Mononuclear cell (primary cell): ENCODE data around the gene C19orf25. TPM values are rescaled to one million over a fixed set of nuclear protein-coding genes. Genes with fewer than 3 reads are reported as not detected.
"Not testable (repeated sequence)": the region's sequence is repeated elsewhere in the genome, so short reads cannot be mapped to it uniquely, and the experiment has no call there.

Source experiments
- H3K27me3 ChIP-seq: 2 replicates; pipeline ENCODE4 v1.6.0; 2011; ENCODE audit warnings: low read length, control low read depth; ENCODE audit not compliant: insufficient read depth
- H3K4me1 ChIP-seq: 2 replicates; pipeline ENCODE4 v1.5.1; 2011; ENCODE audit warnings: mild to moderate bottlenecking, low read length, control low read depth; ENCODE audit not compliant: insufficient read depth
- H3K4me3 ChIP-seq: 2 replicates; pipeline ENCODE4 v1.5.1; 2011; ENCODE audit warnings: mild to moderate bottlenecking, low read length, moderate library complexity
- H3K9me3 ChIP-seq: 2 replicates; pipeline ENCODE4 v1.5.1; 2011; ENCODE audit warnings: low read depth, mild to moderate bottlenecking, control low read depth, low read length
- total RNA-seq: library from RNA; depleted of rRNA; stranded (reverse); fragments of >200 nt; gene quantifications from one replicate; pipeline ENCODE4 v1.2.3, GENCODE V29; 2012

The C19orf25 gene
- total RNA-seq, 1 donor: 11.4 TPM

DNA sequence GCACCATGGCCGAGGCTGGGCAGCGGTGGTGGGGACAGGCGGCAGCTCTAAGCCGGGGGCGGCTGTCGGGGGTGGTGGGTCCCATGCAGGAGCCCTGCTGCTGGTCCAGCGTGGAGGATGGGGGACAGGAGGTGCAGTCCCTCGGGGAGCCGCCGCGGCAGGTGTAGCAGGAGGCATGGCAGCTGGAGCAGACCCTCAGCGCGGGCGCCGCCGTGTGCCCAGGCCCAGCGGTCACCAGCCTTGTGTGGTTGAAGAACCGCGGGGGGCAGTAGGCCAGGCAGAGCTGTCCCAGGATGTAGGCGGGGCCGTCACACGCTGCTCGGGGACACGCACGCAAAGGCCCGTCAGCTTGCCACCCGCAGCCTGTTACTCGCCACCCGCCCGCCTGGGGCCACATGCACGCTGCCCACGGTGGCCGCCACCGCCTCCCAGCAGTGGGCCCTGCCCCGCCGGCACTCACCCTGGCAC, 2.9 kb upstream of the C19orf25 start:
- Histone ChIP-seq H3K27me3 (no peaks in the 10 kb centered on the region), H3K9me3 (no peaks in the 10 kb centered on the region), H3K4me1 (peaks cover 17% of the 10 kb centered on the region), H3K4me3 (no peak overlapping the region)

- H3K9me3 ChIP-seq: no peaks in the 10 kb centered on the region
- no peaks in the 10 kb centered on the region for H3K27me3 ChIP-seq
- no peak overlapping the region for H3K4me3 ChIP-seq
- H3K4me1 ChIP-seq: peaks cover 17% of the 10 kb centered on the region
Measured at GRCh38 chr19:1481224-1481892, 2.3 kb upstream of the C19orf25 start.

- not testable (repeated sequence) for H3K4me3 ChIP-seq, H3K27me3 ChIP-seq, H3K9me3 ChIP-seq
- peaks cover 20% of the 10 kb centered on the region for H3K4me1 ChIP-seq
Measured at GRCh38 chr19:1477056-1477455, 2.0 kb downstream of the C19orf25 start.

GRCh38 chr19:1475751-1476437, 3.1 kb downstream of the C19orf25 start:
- H3K4me3 ChIP-seq: no peak overlapping the region
- peaks cover 19% of the 10 kb centered on the region for H3K27me3 ChIP-seq
- H3K9me3 ChIP-seq: no peaks in the 10 kb centered on the region
- peaks cover 32% of the 10 kb centered on the region for H3K4me1 ChIP-seq

- H3K4me3 ChIP-seq: no peak overlapping the region
- H3K4me1 ChIP-seq: peaks cover 42% of the 10 kb centered on the region
- H3K27me3 ChIP-seq: peaks cover 22% of the 10 kb centered on the region
- no peaks in the 10 kb centered on the region for H3K9me3 ChIP-seq
Measured at GRCh38 chr19:1474765-1475351, 4.2 kb downstream of the C19orf25 start.

- H3K27me3 ChIP-seq: peaks cover 22% of the 10 kb centered on the region
- no peak overlapping the region for H3K4me3 ChIP-seq
- peaks cover 39% of the 10 kb centered on the region for H3K4me1 ChIP-seq
- H3K9me3 ChIP-seq: no peaks in the 10 kb centered on the region
Measured at GRCh38 chr19:1474011-1474764, 4.8 kb downstream of the C19orf25 start.

GRCh38 chr19:1473085-1473851, 5.7 kb downstream of the C19orf25 start:
- peaks cover 24% of the 10 kb centered on the region for H3K27me3 ChIP-seq
- H3K4me1 ChIP-seq: peaks cover 40% of the 10 kb centered on the region
- H3K9me3 ChIP-seq: no peaks in the 10 kb centered on the region
- H3K4me3 ChIP-seq: no peak overlapping the region

DNA sequence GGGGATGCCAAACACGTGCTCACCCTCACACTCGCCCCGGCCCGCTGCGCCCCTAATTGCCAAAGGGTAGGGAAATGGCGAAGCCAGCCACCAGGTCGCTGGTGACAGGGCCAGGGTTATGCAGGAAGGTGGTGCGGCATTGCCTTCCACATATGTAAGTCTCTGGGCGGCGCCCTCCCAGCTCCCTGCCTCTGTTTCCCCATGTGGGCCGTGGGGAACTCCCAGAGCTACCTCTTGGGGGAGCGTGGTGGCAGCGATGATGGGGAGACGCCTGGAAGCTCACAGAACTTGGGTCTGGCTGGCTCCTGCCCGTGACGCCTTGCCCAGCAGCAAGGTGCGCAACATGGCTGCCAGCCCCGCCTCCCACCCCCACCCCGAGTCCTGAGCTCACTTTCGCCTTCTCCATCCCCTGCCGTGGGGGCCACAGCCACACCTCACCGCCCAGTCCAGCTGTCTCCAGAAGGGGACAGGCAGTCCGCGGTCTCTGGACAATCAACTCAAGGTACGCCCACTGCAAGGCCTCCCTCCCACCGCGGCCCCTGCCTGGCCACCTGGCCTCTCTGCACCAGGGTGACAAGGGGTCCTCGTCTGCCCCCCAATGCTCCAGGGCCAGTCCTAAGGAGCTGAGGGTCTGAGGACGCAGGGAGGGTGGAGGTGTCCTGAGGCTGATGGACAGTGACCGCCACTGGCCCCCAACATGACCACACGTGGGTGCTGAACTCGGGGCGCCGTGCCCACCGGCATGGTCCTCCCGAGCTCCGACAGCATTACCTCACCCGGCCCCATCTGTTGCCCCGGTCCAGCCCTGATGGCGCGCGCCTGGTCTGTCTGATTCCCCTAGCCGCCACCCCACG, 6.6 kb downstream of the C19orf25 start:
- Histone ChIP-seq H3K4me1 (peaks cover 42% of the 10 kb centered on the region), H3K4me3 (no peak overlapping the region), H3K27me3 (peaks cover 27% of the 10 kb centered on the region), H3K9me3 (no peaks in the 10 kb centered on the region)

GRCh38 chr19:1471515-1472160, 7.4 kb downstream of the C19orf25 start:
- Histone ChIP-seq H3K4me1 (peaks cover 50% of the 10 kb centered on the region), H3K27me3 (peaks cover 33% of the 10 kb centered on the region), H3K9me3 (no peaks in the 10 kb centered on the region), H3K4me3 (no peak overlapping the region)

DNA sequence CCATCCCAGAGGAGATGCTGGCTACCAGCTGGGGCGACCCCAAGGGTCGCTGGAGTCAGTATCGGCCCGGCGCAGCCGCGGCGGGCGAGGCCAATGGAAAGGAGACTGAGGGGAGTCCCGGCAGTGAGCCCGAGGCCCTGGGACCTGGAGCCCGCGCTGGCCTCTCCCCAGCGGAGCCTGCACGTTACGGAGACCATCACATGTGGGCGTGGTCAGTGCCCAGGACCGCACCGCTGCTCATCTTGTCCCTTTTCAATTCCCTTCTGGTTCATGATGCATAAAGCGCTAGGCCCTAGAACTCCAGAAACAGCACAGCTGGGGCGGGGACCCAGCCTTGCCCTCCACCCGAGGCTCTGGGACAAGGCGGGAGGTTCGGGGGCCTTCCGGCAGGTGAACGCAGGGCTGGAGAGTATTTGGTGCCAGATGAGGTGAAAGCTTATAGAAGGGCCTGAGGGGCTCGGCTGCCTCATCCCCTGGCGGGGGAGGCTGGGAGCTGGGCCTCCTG, 8.0 kb downstream of the C19orf25 start:
- no peaks in the 10 kb centered on the region for H3K9me3 ChIP-seq
- peaks cover 54% of the 10 kb centered on the region for H3K4me1 ChIP-seq
- no peak overlapping the region for H3K4me3 ChIP-seq
- H3K27me3 ChIP-seq: peaks cover 39% of the 10 kb centered on the region

DNA sequence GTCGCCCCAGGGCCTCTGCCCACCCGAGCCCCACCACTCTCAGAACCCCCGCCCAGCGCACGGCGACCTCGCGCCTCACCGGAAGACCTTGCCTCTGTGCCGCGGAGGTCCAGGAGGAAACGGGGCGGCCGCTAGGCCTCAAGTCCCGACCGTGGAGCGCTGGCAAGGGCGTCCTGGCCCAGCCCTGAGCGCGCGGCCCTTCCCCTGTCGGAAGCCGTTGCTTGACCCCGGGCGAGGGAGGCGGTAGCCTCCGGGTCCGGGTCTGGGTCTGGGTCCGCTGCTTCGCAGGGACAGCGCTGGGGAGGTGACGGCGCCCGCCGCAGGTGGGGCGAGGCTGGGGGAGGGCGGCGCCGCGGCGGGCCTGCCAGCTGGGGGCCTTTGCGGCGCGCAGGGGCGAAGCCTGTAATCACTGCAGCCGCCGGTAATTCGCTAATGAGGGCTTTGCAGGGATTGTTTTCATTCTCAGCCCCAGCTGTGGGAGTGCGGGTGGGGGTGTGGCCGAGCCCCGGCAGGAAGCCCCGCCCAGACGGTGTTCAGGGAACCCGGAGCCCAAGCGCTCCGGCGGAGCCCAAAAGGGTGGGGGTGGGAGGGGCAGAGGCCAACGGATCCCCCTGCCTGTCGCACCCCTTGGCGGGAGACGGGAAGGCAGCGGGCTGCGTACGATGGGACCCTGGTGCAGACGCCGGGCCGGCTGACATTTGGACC, 8.6 kb downstream of the C19orf25 start:
- Histone ChIP-seq H3K27me3 (peaks cover 44% of the 10 kb centered on the region), H3K4me3 (no peak overlapping the region), H3K4me1 (peaks cover 60% of the 10 kb centered on the region), H3K9me3 (no peaks in the 10 kb centered on the region)

DNA sequence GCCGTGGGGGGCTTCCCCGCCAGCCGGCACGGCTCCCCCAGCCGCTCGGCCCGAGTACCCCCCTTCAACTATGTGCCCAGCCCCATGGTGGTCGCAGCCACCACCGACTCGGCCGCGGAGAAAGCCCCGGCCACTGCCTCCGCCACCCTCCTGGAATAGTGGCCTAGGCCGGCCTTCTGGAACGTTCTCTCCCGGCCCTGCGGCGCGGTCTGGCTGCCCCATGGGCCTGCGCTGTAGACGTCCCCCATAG, 9.0 kb downstream of the C19orf25 start:
- Histone ChIP-seq H3K9me3 (no peaks in the 10 kb centered on the region), H3K4me3 (no peak overlapping the region), H3K4me1 (peaks cover 63% of the 10 kb centered on the region), H3K27me3 (peaks cover 48% of the 10 kb centered on the region)
